ENCODE data around the gene ZNF438. TPM values are rescaled to one million over a fixed set of nuclear protein-coding genes. Genes with fewer than 3 reads are reported as not detected.
A peak's percentile ranks its signal among the peaks of the same experiment; 100 is the strongest.
"Not testable (repeated sequence)": the region's sequence is repeated elsewhere in the genome, so short reads cannot be mapped to it uniquely, and the experiment has no call there.

Gene ZNF438
- polyA plus RNA-seq, 3 donors from 2014 or later: 1.6 to 5.0 (median 3.4) TPM

DNA sequence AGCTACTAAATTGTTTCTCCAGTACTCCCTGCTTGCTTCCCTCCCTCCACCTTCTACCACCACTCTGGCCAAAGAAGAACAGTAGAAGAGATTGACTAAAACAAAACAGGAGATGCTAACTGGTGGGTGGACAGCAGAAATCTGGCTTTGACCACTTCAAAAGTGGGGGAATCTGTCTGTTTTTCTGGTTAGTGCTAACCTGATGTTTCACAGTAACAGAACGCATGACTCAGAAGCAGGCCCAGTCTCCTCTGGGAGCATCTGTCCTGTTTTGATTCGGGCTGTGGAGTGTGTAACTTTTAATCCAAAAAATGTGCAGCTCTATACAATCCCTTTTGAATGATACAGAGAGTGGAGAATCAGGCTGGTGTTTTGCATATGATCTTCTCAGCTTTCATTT lies 32.7 kb upstream of the ZNF438 start:
- Mint-ChIP-seq H3K4me3 (no peak overlapping the region), H3K9me3 (no peaks in the 10 kb centered on the region), H3K27ac (no peak overlapping the region), H3K4me1 (no peaks in the 10 kb centered on the region), H3K36me3 (no peaks in the 10 kb centered on the region), H3K27me3 (ENCODE audit: low read depth in 3 of 3) (peaks cover 3 to 15% (median 8%) of the 10 kb centered on the region in 3 donors)
- no peak for DNase-seq

DNA sequence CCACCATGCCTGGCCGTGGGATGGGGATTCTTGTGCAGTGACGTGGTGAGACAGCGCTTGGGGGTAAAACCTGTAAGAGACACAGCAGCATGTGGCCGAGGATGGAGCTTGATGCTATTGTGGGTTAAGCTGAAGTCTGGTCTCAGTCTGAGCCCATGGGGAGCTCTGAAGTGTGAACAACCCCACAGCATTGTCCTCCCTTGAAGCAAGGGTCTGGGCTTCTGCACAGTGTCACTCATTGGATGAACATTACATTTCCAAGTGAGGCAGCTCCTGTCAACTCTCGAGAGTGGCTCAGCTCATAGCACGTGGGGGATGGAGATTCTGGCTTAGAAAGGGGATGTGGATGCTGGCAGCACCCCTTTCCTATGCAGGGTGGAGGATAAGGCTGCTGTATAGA lies 32.2 kb upstream of the ZNF438 start:
- Mint-ChIP-seq H3K36me3 (no peaks in the 10 kb centered on the region), H3K9me3 (no peaks in the 10 kb centered on the region), H3K4me1 (no peaks in the 10 kb centered on the region), H3K4me3 (no peak overlapping the region), H3K27ac (no peak overlapping the region), H3K27me3 (ENCODE audit: low read depth in 3 of 3) (peaks cover 3 to 12% (median 8%) of the 10 kb centered on the region in 3 donors)
- no peak for DNase-seq

DNA sequence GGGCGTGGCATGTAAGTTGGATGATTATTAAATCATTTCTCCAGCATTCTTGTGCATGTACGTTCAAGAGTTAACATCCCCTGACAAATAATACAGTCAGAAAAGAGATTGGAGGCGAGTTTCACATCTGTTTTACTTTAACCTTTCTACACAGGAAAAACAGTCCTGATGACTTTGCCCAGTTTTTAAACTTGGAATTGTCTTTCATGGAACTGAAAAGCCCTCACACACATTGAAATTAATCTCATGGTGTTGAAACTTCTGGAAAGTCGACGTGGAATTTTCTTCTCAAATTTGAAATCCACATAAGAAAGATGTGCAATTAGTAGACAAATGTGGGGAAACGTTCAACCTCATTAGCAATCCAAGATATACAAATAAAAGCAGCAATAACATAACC lies 31.2 kb upstream of the ZNF438 start:
- no peak for DNase-seq
- H3K27ac Mint-ChIP-seq: no peak overlapping the region
- H3K4me1 Mint-ChIP-seq: no peaks in the 10 kb centered on the region
- peaks cover 3 to 11% (median 8%) of the 10 kb centered on the region in 3 donors for H3K27me3 Mint-ChIP-seq (ENCODE audit: low read depth in 3 of 3)
- H3K4me3 Mint-ChIP-seq: no peak overlapping the region
- H3K9me3 Mint-ChIP-seq: no peaks in the 10 kb centered on the region
- no peaks in the 10 kb centered on the region for H3K36me3 Mint-ChIP-seq

DNA sequence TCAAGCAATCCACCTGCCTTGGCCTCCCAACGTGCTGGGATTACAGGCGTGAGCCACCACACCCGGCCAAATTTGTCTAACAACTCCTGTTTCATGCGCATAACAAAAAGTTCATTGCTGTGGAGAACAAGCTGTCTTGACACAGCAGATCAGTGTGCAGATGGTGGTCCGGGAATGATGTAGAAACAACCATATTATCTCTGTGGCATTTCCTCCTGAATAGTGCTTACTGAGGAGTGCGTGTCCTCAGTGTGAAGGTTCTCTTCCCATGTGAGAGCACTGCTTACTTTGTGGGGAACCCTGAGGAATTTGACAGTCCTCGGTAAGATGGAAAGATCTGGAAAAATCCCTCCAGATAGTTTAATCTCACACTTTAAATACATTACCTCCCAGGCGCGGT lies 30.3 kb upstream of the ZNF438 start:
- Mint-ChIP-seq H3K4me3 (no peak overlapping the region), H3K4me1 (no peaks in the 10 kb centered on the region), H3K36me3 (no peaks in the 10 kb centered on the region), H3K27me3 (ENCODE audit: low read depth in 3 of 3) (peaks cover 3 to 8% (median 6%) of the 10 kb centered on the region in 3 donors), H3K27ac (no peak overlapping the region), H3K9me3 (no peaks in the 10 kb centered on the region)
- no peak for DNase-seq

DNA sequence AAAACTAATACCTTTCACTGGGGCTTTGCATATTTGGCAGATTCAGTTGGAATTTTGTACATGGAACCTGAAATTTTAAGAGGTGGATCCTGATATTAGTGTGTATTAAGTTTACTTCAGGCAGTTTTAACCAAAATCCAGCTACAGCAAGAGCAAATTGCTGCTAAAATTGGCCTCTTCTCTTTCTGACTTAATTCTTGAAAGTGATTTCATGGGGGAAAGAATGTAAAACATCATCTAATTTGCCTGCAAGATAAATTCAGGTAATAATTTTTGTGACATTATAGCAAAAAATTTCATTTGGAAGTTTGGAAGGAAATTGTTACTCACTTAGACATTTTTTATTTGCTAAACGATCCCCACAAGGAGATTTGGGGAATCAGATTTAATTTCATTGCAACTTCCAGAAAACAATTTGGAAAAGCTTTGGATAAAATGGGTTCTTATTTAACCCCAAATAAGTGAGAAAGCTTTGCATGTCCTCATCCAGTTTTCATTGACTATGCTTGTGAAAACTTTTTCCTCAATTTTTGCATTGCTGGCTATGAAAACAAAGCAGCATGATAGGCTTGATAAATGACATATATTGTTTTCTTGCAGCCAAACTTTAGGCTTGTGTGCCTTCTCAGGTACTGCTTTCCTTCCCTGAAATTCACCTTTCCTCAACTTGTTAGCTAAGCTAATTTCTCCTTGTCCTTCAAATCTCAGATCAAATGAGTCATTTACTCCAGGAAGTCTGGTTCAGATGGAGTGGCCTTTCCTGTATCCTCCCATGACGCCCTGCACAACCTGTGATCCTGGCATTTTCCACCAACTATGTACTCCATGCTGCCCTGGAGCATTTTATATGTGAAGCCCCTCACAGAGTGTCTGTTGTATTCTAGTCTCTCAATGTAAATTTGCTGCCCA lies 27.4 kb upstream of the ZNF438 start:
- no peak overlapping the region for H3K27ac Mint-ChIP-seq
- H3K4me3 Mint-ChIP-seq: no peak overlapping the region
- no peaks in the 10 kb centered on the region for H3K9me3 Mint-ChIP-seq
- H3K36me3 Mint-ChIP-seq: no peaks in the 10 kb centered on the region
- no peak for DNase-seq
- H3K4me1 Mint-ChIP-seq: no peaks in the 10 kb centered on the region
- H3K27me3 Mint-ChIP-seq (ENCODE audit: low read depth in 3 of 3): peaks cover 3 to 7% (median 6%) of the 10 kb centered on the region in 3 donors

DNA sequence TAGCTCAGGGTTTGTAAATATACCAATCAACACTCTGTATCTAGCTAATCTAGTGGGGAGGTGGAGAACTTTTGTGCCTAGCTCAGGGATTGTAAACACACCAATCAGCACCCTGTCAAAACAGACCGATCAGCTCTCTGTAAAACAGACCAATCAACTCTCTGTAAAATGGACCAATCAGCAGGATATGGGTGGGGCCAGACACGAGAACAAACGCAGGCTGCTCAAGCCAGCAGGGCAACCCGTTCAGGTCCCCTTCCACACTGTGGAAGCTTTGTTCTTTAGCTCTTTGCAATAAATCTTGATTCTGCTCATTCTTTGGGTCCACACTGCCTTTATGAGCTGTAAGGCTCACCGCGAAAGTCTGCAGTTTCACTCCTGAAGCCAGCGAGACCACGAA lies 25.0 kb upstream of the ZNF438 start:
- H3K27ac Mint-ChIP-seq; H3K36me3 Mint-ChIP-seq; H3K4me1 Mint-ChIP-seq; H3K9me3 Mint-ChIP-seq; DNase-seq; H3K27me3 Mint-ChIP-seq (ENCODE audit: low read depth in 3 of 3): not testable (repeated sequence)
- peak overlapping the region in 3 of 5 donors; percentile 31 to 62 (median 58) for H3K4me3 Mint-ChIP-seq

DNA sequence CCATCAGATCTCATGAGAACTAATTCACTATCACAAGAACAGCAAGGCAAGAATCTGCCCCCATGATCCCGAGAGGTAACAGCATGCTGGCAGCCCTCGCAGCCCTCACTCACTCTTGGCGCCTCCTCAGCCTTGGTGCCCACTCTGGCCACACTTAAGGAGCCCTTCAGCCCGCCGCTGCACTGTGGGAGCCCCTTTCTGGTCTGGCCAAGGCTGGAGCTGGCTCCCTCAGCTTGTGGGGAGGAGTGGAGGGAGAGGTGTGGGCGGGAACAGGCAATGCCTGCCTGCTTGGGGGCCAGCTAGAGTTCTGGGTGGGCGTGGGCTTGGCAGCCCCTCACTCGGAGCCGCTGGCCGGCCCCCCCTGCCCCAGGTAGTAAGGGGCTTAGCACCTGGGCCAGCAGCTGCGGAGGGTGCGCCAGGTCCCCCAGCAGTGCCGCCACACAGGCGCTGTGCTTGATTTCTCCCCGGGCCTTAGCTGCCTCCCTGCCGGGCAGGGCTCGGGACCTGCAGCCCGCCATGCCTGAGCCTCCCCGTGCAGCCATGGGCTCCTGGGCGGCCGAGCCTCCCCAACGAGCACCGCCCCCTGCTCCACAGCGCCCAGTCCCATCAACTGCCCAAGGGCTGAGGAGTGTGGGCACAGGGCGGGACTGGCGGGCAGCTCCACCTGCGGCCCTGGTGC lies 24.0 kb upstream of the ZNF438 start:
- Mint-ChIP-seq H3K36me3 (no peaks in the 10 kb centered on the region), H3K27me3 (ENCODE audit: low read depth in 3 of 3) (peaks cover 2 to 6% (median 5%) of the 10 kb centered on the region in 3 donors), H3K27ac (no peak overlapping the region), H3K9me3 (peaks cover 0 to 6% (median under 1%) of the 10 kb centered on the region in 6 donors), H3K4me1 (no peaks in the 10 kb centered on the region), H3K4me3 (no peak overlapping the region)
- DNase-seq: no peak

DNA sequence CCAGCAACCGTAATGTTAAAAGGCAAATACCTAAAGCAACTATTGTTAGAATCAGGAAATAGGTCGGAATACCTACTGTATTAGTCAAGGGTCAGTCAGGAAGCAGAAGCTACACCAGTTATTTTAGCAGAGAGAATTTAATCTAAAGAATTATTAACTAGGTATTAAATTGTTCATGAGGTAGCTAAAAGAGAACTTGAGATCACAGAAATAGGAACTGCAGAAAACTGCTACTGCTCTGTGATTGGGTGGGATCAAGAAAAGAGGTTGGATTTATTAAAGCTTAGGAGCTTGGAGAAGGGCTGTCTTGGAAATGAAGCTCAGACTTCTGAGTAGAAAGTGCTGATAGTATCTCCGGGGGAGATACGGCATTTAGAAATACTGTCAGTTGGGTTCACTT lies 20.0 kb upstream of the ZNF438 start:
- no peak overlapping the region for H3K27ac Mint-ChIP-seq

DNA sequence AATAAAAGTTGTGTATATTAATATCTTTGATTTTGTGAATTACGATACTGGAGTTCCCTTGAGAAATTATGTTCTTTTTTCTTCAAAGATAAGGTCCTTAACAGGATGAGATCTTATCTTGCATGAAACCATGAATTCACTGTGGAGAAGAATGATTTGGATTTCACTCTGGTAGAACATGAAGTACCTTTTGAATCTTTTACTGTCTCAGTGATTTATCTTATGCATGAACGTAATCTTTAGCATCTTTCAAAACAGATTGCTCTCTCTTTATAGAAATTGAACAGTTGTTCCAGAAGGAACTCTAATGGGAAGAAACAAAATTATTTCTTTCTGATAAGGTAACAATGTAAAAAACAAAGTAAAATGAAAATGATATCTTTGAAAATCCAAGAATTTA lies 11.0 kb upstream of the ZNF438 start:
- DNase-seq: no peak
- Mint-ChIP-seq H3K27ac (no peak overlapping the region), H3K27me3 (ENCODE audit: low read depth in 3 of 3) (peaks cover 2 to 12% (median 2%) of the 10 kb centered on the region in 3 donors), H3K4me1 (no peaks in the 10 kb centered on the region), H3K36me3 (peaks cover 0 to 4% (median 0%) of the 10 kb centered on the region in 3 donors), H3K4me3 (no peak overlapping the region), H3K9me3 (peaks cover 0 to 4% (median 0%) of the 10 kb centered on the region in 6 donors)

More for the DNA sequence above, 20.0 kb upstream of the ZNF438 start:
- Mint-ChIP-seq H3K36me3 (peaks cover 0 to 4% (median 0%) of the 10 kb centered on the region in 3 donors), H3K9me3 (peaks cover 0 to 6% (median under 1%) of the 10 kb centered on the region in 6 donors), H3K4me1 (no peaks in the 10 kb centered on the region), H3K4me3 (no peak overlapping the region), H3K27me3 (ENCODE audit: low read depth in 3 of 3) (peaks cover 3 to 17% (median 4%) of the 10 kb centered on the region in 3 donors)
- no peak for DNase-seq

DNA sequence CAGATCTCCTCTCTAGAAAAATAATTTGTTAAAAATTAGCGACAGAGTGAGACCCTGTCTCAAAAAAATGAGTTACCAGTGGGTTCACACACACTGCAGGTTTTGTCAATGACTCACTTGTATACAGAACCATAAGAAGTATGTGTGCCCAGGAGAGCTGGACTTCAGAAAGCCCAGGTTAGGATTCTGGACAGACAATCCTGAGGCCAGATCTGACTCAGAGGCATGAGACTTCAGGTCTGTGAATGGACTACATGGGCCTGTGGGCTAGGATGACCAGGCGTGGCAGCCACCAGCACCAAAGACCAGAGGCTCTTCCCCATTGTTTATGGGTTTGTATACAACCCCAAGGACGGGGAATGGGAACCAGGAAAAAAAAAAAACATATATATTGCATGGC lies 9.3 kb upstream of the ZNF438 start:
- no peak overlapping the region for H3K4me3 Mint-ChIP-seq
- H3K27me3 Mint-ChIP-seq (ENCODE audit: low read depth in 3 of 3): peaks cover 1 to 2% (median 2%) of the 10 kb centered on the region in 3 donors
- no peaks in the 10 kb centered on the region for H3K4me1 Mint-ChIP-seq
- H3K27ac Mint-ChIP-seq: no peak overlapping the region
- no peaks in the 10 kb centered on the region for H3K36me3 Mint-ChIP-seq
- DNase-seq: no peak
- H3K9me3 Mint-ChIP-seq: peaks cover 0 to 3% (median 0%) of the 10 kb centered on the region in 6 donors

DNA sequence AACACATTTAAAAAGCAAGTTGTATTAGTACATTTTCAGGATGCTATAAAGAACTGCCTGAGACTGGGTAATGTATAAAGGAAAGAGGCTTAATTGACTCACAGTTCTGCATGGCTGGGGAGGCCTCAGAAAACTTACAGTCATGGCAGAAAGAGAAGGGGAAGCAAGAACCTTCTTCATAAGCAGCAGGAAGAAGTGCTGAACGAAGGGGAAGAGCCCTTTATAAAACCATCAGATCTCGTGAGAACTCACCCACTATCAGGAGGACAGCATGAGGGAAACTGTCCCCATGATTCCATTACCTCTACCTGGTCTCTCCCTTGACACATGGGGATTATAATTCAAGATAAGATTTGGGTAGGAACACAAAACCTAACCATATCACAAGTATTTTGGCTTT lies 7.3 kb upstream of the ZNF438 start:
- H3K9me3 Mint-ChIP-seq; H3K4me3 Mint-ChIP-seq; H3K27ac Mint-ChIP-seq; H3K36me3 Mint-ChIP-seq; H3K4me1 Mint-ChIP-seq; DNase-seq; H3K27me3 Mint-ChIP-seq (ENCODE audit: low read depth in 3 of 3): not testable (repeated sequence)

DNA sequence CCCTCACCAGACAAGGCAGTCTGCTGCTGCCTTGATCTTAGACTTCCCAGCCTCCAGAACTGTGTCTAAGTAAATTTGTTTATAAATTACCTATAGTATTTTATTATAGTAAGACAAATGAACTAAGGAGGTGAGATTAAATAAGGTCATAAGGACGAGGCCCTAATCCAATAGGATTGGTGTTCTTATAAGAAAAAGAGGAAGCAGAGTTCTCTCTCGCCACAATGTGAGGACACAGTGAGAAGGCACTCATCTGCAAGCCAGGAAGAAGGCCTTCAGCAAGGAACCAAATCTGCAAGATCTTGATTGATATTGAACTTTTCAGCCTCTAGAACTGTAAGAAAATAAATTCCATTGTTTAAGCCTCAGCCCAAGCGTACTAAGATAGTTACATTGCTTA lies 6.1 kb upstream of the ZNF438 start:
- Mint-ChIP-seq H3K9me3 (no peaks in the 10 kb centered on the region), H3K4me1 (peaks cover 3 to 6% of the 10 kb centered on the region in 2 donors), H3K27me3 (ENCODE audit: low read depth in 3 of 3) (peaks cover 0 to 3% (median 2%) of the 10 kb centered on the region in 3 donors), H3K4me3 (no peak overlapping the region), H3K27ac (no peak overlapping the region), H3K36me3 (no peaks in the 10 kb centered on the region)
- DNase-seq: no peak

DNA sequence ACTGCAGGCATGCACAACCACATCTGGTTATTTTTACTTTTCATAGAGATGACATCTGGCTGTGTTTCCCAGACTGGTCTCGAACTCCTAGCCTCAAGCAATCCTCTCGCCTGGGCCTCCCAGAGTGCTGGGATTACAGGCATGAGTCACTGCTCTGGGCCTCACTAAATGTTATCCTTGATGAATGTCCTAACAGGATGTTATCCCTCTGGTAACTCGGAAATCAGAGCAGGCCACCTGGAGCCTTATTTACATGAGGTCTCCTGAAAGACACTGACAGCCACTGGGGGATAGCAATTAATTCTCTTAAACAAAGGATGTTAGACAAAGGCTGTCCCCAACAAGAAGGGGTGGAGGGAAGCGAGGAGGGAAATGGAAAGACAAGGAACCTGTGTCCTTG lies 4.5 kb upstream of the ZNF438 start:
- no peaks in the 10 kb centered on the region for H3K36me3 Mint-ChIP-seq
- no peak overlapping the region for H3K27ac Mint-ChIP-seq
- peaks cover 6 to 10% (median 9%) of the 10 kb centered on the region in 3 donors for H3K27me3 Mint-ChIP-seq (ENCODE audit: low read depth in 3 of 3)

DNA sequence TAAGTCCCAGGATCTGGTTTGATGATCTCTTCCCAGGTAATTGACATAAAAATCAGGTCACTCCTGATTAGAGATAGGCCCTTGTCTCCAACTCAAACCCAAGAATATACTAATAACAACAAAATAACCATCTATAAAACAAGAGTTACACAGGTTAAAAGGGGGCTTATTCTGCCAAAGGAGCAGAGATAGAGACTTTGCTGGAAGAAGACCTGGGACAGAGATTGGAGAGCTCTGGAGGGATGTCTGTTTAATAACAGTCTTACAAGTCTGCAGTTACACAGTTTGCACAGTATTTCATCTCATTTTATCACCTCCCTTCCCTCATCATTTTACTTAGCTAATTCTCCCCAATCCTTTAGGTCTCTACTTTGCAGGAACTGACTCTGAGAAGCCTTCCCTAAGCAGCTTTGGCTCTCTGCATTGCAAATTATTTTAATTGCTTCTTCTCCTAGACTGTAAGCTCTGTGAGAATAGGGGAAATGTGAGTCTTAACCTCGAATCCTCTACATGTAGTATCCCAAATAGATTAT lies 3.7 kb upstream of the ZNF438 start:
- H3K27ac Mint-ChIP-seq: no peak overlapping the region
- peaks cover 13% of the 10 kb centered on the region in 2 donors for H3K4me1 Mint-ChIP-seq
- peaks cover 6 to 10% (median 9%) of the 10 kb centered on the region in 3 donors for H3K27me3 Mint-ChIP-seq (ENCODE audit: low read depth in 3 of 3)
- H3K36me3 Mint-ChIP-seq: no peaks in the 10 kb centered on the region
- H3K9me3 Mint-ChIP-seq: no peaks in the 10 kb centered on the region
- DNase-seq: no peak
- H3K4me3 Mint-ChIP-seq: no peak overlapping the region

More for the DNA sequence above, 4.5 kb upstream of the ZNF438 start:
- Mint-ChIP-seq H3K4me3 (no peak overlapping the region), H3K9me3 (no peaks in the 10 kb centered on the region), H3K4me1 (peaks cover 7% of the 10 kb centered on the region in 2 donors)
- DNase-seq: no peak

All from immature natural killer cell (primary cell).